ENCODE data around the gene PCBP3.
"Not testable (repeated sequence)": the region's sequence is repeated elsewhere in the genome, so short reads cannot be mapped to it uniquely, and the experiment has no call there.

Gene PCBP3

DNA sequence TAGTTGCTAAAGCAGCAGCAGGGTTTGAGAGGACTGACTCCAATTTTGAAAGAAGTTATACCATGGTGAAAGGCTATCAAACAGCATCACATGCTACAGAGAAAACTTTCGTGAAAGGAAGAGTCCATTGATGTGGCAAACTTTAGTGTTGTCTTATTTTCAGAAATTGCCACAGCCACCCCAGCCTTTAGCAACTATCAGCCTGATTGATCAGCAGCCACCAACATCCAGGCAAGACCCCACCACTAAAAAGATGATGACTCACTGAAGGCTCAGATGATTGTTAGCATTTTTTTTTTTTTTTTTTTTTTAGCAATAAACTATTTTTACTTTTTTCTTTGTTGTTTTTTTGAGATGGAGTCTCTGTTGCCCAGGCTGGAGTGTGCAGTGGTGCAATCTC is 35.3 kb downstream of the PCBP3 start:
- not testable (repeated sequence) for DNase-seq (ENCODE audit: low read depth in 3 of 3)

DNA sequence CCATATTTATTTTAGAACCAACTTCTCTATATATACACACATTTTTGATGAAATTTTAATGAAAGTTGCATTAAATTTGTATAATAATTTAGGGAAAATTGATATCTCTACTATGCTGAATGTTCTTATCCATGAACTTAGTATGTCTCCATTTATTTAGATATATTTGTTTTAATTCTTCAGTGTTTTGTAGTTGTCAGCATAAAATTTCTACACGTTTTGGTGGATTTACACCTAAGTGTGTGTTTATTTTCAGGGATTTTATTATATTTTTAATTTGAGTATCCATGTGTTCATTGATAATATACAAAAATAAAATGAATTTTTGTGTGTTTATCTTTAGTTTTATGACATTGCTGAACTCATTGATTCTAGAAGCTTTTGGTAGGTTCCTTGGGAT is 36.7 kb downstream of the PCBP3 start:
- DNase-seq (ENCODE audit: low read depth in 3 of 3) = no peak

DNA sequence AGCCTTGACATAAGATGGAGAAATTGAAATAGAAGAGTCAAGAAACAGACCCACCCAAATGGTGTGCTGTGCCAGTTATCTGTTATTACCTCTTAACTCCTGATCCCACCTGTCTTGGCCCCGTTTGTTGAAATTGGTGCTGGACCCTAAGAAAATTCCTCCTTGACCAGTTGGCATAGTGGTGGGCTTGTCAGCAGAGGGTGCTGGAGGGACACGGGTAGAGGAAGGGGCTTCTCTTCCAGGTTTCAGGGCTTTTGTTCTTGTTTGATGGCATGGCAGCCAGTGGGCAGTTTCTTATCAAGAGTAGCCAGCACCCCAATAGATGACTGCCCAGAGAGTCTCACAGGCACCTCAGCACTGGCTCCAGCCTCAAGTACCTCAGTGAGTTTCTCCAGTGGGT is 51.6 kb downstream of the PCBP3 start:
- no peak for DNase-seq (ENCODE audit: low read depth in 3 of 3)

DNA sequence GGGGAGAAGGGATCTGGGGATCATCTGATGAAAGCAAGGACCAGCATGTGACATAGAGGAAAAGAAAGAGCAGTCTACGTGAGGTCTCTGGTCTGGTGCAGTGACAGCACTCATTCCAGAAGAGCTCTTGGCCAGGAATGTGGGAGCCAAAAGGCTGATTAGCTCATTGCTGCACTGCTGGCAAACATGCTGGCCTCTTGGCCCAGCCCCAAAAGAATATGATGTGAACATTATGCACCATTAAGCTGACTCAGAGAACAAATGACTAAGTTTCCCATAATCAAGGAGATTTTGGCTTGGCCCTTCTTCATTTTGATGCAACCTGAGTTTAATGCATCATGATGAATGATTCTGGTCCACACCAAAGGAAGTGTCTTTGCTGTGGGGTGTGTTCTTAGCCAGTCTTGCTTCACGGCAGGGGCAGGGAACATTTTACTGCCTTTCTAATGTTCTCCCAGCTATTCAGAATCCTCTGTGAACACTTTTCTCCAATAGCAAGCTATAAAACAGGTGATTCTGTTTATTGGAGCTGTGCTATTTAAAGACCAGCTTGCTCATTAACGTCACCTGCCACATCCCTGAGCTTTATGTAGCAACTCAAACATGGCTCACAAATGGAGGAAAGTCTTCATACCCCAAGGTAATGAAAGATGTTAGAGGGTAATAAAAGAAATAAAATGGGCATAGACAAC is 55.1 kb downstream of the PCBP3 start:
- no peak for DNase-seq (ENCODE audit: low read depth in 3 of 3)

DNA sequence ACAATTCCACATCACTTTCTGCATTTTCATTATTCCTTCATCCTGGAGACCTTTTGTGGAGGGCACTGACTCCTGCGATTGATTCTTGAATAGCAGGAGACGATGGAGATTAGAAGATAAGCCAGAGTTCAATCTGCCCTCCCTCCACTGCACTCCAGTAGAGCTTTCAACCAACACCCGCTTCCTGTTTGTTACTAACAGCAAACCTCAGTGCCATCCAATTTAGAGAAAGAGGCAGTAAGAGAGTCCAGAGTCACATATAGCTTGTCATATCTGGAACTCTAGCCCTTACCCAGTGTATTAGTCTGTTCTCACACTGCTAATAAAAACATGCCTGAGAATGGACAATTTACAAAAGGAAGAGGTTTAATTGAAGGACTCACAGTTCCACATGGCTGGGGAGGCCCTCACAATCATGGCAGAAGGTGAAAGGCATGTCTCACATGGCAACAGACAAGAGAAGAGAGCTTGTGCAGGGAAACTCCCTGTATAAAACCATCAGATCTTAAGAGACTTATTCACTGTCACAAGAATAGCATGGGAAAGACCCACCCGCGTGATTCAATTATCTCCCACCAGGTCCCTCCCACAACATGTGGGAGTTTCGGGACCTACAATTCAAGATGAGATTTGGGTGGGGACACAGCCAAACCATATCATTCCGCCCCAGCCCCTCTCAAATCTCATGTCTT is 55.9 kb downstream of the PCBP3 start:
- DNase-seq (ENCODE audit: low read depth in 3 of 3) = no peak

DNA sequence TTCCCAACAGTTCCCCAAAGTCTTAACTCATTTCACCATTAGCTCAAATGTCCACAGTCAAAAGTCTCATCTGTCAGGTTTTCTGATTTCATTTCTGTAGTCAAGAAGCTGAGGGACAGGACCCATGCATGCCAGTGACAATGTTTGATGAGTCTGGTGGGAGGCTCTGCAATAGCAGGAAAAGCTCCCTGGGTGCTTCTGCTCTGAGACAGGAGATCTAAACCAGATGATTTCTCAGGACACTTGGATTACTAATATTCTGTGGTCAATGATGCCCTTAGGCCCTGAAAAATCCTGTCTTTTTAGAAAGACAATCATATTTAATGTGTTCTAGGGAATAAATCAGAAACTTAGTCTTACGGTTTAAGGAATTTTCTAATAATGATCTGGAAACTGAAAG is 56.4 kb downstream of the PCBP3 start:
- DNase-seq (ENCODE audit: low read depth in 3 of 3) = no peak

DNA sequence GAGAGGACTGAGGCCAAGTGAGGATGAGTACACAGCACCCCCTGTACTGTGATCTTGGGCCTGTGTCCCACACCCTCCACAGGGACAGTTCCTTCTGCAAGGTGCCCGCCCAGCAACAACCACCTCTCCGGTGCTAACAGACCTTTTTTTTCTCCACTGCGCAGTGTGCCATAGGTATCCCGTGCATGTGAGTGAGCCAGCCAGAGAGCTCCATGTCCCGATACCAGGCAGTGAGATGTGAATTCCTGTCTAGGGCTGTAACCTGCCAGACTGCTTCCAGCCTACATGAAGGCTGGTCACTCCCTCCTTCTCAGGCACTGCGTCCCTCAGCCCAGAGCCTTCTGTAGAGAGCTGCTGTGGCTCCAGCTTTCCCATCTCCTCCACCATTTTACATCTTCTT is 56.9 kb downstream of the PCBP3 start:
- no peak for DNase-seq (ENCODE audit: low read depth in 3 of 3)

DNA sequence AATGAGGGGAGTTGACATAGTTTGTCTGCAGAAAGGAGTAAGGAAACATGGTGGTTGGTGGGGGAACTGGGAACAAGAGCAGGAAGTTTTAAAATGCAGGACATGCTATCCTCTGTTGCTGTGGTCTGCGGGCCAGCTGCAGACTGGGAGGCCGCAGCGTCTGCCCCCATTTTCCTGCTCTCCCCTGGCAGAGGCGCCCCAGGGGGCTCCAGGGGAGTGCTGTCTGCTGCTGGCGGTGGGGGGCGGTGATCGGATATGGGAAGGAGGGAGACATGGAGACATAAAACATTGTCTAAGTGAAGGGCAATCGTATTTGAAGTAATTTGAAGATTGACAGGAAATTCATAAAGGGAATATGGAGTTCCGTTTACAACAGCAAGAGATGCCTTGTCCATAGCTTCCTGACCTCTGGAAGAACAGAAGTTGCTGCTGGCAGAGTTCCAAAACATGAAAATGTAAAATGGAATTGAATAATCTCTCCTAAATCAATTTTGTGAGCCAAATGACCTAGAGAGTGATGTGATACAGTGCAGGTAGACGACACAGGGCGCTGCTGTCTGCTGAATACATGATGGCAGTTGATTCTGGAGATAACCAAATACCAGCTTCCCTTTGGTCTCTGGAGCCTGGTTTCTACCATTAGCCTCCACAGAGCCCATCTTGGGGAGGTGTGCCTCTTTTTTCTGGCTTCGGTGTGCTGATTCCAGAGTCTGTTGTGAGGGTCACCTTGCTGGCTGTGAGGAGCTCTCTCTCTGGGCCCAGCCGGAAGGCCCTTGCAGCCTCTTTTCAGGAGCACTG is 61.0 kb downstream of the PCBP3 start:
- no peak for DNase-seq (ENCODE audit: low read depth in 3 of 3)

DNA sequence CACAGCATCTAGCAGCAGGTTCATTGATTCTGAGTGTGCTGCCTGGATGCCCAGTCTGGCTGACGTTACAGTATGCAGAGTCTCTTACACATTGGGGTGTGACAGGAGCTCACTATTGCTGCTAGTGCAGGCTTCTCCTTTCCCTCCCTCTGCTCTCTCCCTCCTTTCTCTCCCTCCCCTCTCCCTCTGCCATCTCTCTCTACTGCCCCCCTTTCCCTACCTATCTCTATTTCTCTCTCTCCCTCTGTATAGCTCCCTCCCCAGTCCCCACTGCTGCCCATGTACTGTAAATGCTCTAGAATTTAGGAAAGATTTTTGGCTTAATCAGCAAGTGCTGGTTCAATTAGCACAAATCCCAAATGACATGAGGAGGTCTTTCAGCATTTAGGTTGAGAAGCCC is 62.8 kb downstream of the PCBP3 start:
- DNase-seq (ENCODE audit: low read depth in 3 of 3) = no peak

DNA sequence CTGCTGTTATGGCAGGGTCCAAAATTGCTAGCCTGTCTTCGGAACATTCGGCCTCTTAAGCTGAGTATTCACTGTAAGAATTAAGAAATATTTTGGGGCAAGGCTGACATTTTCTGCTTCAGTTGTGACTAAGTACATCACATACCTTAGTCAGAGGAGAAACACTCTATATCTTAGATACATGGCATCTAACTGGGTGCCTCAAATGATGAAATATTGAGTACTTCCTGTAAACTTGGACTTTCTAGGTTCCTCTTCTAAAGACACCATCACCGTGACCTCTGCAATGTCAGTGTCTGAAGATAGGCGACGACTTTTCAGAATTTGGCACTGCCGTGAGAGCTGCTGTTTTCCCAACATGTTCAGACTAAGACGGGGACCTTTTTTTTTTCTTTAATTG is 65.6 kb downstream of the PCBP3 start:
- no peak for DNase-seq (ENCODE audit: low read depth in 3 of 3)

DNA sequence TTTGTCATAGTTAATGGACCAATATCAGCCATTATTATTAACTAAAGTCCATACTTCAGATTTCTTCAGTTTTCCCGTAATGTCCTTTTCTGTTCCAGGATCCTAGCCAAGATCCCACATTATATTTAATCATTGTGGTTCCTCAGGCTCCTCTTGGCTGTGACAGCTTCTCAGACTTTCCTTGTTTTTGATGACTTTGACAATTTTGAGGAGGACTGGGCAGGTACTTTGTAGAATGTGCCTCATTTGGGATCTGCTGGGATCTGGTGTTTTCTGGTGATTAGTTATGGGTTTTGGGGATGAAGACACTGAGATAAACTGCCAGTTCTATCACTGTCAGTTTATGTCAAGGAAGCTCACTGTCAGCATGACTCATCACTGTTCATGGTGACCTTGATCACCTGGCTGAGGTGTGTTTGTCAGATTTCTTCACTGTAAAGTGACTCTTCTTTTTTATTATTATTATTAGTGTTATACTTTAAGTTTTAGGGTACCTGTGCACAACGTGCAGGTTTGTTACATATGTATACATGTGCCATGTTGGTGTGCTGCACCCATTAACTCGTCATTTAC is 66.3 kb downstream of the PCBP3 start:
- no peak for DNase-seq (ENCODE audit: low read depth in 3 of 3)

DNA sequence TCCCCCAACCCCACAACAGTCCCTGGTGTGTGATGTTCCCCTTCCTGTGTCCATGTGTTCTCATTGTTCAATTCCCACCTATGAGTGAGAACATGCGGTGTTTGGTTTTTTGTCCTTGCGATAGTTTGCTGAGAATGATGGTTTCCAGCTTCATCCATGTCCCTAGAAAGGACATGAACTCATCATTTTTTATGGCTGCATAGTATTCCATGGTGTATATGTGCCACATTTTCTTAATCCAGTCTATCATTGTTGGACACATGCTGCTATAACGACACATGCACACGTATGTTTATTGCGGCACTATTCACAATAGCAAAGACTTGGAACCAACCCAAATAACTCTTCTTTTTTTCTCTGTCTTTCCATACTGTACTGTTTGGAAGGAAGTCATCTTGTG is 66.8 kb downstream of the PCBP3 start:
- not testable (repeated sequence) for DNase-seq (ENCODE audit: low read depth in 3 of 3)

DNA sequence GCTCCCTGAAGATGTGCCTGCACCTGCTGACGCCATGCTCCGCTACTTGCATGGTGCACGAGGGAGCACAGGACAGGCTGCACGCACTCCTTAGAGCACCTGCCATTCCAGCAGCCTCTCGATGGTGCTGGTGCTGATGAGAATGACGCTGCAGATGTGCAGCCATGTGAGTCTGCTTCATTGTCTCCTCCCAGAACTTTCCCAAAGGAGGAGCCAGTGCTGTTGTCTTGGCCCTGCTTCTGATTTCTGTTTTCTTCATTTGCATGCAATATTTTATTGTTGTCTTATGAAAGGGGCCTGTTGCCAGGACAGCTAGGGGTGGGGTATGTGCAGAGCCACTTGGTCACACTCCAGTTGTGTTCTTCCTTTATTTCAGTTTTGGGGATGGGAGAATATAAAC is 70.1 kb downstream of the PCBP3 start:
- no peak for DNase-seq (ENCODE audit: low read depth in 3 of 3)

DNA sequence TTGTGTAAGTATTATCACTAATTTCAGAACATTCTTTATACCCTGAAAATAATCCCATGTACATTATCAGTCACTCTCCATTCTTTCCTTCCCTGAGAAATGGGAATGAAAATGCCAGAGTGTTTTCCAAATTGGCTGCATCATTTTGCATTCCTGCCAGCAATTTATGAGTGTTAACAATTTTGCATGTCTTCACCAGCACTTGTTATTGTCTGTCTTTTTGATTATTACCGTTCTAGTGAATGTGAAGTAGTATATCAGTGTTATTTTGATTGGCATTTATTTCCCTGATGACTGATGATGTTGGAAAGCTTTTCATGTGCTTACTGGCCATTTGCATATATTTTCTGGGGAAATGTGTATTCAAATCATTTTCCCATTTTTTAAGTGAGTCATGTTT is 71.9 kb downstream of the PCBP3 start:
- DNase-seq (ENCODE audit: low read depth in 3 of 3) = no peak

DNA sequence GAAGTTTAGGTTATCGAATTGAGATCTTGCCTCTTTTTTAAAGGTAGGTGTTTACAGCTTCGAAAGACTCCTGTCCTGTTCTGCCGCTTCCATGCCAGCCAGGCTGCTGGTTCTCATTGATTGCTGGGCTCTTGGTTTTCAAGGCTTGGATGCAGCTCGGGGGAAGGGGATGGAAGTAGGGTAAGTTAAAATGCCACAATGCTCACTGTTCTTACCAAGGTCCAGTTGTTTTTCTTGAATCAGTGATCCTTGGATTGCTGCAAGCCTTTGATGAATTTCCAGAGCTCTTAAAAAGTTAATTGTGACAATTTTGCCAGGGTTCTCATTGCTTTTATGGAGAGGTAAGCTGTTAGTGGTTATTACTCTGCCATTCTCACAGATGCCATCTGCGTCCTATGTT is 74.9 kb downstream of the PCBP3 start:
- no peak for DNase-seq (ENCODE audit: low read depth in 3 of 3)

DNA sequence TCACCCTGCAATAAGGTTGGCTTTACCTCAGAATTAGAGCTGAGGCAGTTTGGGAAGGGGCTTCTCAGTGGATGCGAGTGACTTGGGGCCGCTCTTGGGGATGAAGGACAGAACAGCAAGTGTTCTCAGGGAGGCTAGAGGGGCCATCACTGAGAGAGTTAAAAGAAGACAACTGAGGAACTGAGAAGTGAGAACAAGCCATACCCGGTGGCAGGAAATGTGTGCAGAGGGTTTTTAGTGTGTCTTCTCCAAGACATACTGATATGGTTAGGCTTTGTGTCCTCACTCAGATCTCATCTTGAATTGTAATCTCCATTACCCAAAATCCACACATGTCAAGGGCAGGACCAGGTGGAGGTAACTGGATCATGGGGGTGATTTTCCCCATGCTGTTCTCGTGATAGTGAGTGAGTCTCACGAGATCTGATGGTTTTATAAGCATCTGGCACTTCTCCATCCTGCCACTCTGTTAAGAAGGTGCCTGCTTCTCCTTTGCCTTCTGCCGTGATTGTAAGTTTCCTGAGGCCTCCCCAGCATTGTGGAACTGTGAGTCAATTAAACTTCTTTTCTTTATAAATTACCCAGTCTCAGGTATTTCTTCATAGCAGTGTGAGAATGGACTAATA is 75.8 kb downstream of the PCBP3 start:
- no peak for DNase-seq (ENCODE audit: low read depth in 3 of 3)

DNA sequence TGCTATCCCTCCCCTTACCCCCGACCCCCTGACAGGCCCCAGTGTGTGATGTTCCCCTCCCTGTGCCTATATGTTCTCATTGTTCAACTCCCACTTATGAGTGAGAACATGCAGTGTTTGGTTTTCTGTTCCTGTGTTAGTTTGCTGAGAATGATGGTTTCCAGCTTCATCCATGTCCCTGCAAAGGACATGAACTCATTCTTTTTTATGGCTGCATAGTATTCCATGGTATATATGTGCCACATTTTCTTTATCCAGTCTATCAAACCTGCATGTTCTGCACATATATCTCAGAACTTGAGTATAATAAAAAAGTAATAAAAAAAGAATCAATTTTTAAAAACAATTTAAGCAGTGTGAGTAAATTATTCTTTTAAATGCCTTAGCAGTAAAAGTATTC is 76.7 kb downstream of the PCBP3 start:
- DNase-seq (ENCODE audit: low read depth in 3 of 3) = not testable (repeated sequence)

DNA sequence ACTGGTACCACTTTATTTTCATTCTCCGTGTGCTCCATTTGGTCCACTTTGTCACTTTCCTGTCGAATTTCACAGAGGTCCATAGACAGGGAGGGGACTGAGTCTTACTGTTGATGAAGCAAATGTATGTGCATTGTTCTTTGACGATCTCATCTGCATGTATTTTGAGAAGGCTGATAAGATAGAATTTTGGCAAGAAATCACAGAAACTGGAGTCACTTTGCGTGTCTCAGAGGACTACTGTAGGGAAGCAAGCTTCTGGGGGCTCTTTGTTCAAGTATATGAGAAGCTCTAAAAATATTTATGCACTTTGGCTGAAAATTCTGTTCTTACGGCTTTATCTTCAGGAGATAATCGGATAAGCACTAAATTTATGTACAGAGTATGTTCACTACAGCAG is 78.1 kb downstream of the PCBP3 start:
- DNase-seq (ENCODE audit: low read depth in 3 of 3) = no peak

DNA sequence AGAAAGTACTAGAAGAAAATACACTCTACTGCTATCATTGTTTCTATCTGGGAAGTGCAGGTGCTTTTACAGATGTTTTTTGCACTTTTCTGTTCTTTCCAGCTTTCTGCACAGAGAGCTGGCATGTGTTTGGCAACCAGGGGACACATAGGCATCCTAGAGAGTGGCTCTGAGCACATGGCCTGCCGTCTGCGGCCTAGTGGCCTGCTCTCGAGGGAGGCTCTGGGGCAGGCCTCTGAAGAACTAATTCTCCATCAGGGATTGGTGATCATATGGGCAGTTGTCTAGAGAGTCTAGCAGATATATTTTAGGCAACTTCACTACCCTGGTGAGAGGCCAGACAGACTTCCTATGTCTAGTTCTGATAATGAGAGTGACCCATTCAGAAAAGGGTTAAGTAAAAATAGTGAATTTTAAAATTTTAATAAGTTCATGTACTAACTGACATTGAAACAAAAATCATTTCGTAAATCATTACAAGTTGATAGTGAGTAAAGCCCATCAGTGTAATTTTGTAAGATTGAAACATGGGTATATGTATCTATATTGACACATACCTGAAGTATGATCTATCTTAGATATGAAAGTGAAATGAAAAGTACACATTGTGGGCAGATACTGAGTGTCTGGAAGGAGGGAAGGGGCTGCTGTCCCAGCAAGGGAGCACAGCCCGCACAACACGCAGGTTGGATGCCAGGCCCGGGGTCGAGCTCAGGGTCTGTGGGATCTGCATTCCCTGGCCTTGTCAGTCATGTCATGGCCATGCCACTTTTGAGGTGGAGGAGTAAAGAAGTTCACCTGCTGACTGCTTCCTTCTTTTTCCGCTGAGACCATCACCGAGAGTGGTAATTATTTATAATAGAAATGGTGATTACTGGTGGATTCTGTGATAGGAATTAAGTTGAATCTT is 79.8 kb downstream of the PCBP3 start:
- DNase-seq (ENCODE audit: low read depth in 3 of 3) = no peak

DNA sequence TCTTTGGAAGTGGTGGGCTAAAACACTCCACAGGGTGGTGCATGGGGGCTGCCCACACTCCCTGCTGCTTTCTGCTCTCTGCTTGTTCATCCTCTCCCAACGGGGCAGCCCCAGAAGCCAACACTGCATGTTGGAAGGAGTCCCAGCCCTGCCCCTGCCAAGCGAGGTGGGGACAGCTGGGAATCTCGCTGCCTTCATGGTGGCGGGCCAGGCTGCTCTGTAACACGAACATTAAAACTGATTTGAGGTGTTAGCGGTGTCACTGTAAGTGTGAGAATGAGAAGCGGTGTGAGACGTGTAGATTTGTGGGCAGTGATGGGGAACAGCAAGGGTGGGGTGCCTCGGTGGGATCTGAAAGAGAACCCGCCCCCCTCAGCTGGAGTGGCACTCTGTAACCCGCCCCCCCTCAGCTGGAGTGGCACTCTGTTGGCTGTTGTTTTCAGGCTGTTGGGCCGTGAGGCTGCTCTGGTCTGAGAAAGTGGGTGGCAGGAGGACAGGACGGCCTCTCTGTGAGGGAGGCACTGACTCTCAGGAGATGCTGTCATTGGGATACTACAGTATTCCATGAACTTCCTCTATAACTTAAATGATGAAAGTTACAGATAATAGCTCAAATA is 80.9 kb downstream of the PCBP3 start:
- no peak for DNase-seq (ENCODE audit: low read depth in 3 of 3)
